IMR-90 (cell line): ENCODE measurements around the gene CCDC120. TPM values are rescaled to one million over a fixed set of nuclear protein-coding genes. Genes with fewer than 3 reads are reported as not detected.

Source experiments
- ATAC-seq: fragments of 200-7000 bp; cut with Tn5 transposase; 2 replicates; pipeline ENCODE4 v1.9.1; 2020; ENCODE audit warnings: low read depth, mild to moderate bottlenecking, moderate library complexity
- BruUV-seq: library from RNA; stranded (reverse); fragments of 400-500 nt; replicated peaks from 2 replicates; lab custom pipeline; 2021; lab: Mats Ljungman, UMichigan
- CTCF ChIA-PET: fragments of 300-600 bp; formaldehyde crosslinking; extraction: SDS; loops from one replicate; lab custom pipeline; 2021; ENCODE audit warnings: antibody characterized with exemption; lab: Yijun Ruan, JAX
- POLR2A ChIA-PET: fragments of 300-600 bp; sonication (Branson Sonifier 250); formaldehyde crosslinking; loops from one replicate; lab custom pipeline; 2022; ENCODE audit warnings: antibody characterized with exemption; ENCODE audit not compliant: unreplicated experiment; lab: Charles Lee
- DNase-seq: peaks from one replicate; pipeline ENCODE4 v3.0.0; 2013
- H2AFZ ChIP-seq: replicated peaks from 2 replicates; pipeline ENCODE3; 2013; ENCODE audit warnings: low read length, mild to moderate bottlenecking; ENCODE audit not compliant: poor library complexity
- H2AK5ac ChIP-seq: 2 replicates; pipeline ENCODE4 v1.6.1; 2013; ENCODE audit warnings: low read depth, low read length, inconsistent platforms
- H2AK9ac ChIP-seq: replicated peaks from 2 replicates; pipeline ENCODE3; 2013; ENCODE audit warnings: mild to moderate bottlenecking, low read depth, low read length, moderate library complexity; ENCODE audit not compliant: poor library complexity
- H2BK120ac ChIP-seq: 2 replicates; pipeline ENCODE4 v1.6.1; 2013; ENCODE audit warnings: low read depth, low read length, inconsistent platforms
- H2BK15ac ChIP-seq: 3 replicates; pipeline ENCODE4 v1.6.1; 2013; ENCODE audit warnings: low read depth, low read length, inconsistent platforms
- H2BK20ac ChIP-seq: 2 replicates; pipeline ENCODE4 v1.6.1; 2013; ENCODE audit warnings: low read depth, mild to moderate bottlenecking, inconsistent platforms, low read length, moderate library complexity
- H2BK5ac ChIP-seq: 2 replicates; pipeline ENCODE4 v1.6.1; 2013; ENCODE audit warnings: mild to moderate bottlenecking, low read depth, low read length, inconsistent platforms; ENCODE audit not compliant: poor library complexity, severe bottlenecking
- H3K14ac ChIP-seq: replicated peaks from 2 replicates; pipeline ENCODE4 v1.6.1; 2013; ENCODE audit warnings: low read depth, low read length, inconsistent platforms
- H3K18ac ChIP-seq: 2 replicates; pipeline ENCODE4 v1.6.1; 2013; ENCODE audit warnings: low read depth, low read length, control low read depth
- H3K23ac ChIP-seq: 2 replicates; pipeline ENCODE4 v1.6.1; 2013; ENCODE audit warnings: low read depth, low read length, inconsistent platforms
- H3K27ac ChIP-seq: 2 replicates; pipeline ENCODE4 v1.5.1; 2013; ENCODE audit warnings: mild to moderate bottlenecking, control low read depth, low read length; ENCODE audit not compliant: insufficient read depth
- H3K27me3 ChIP-seq: 2 replicates; pipeline ENCODE4 v1.6.1; 2013; ENCODE audit warnings: low read length; ENCODE audit not compliant: control insufficient read depth, insufficient read depth
- H3K36me3 ChIP-seq: 2 replicates; pipeline ENCODE4 v1.6.1; 2013; ENCODE audit warnings: low read length, mixed read lengths; ENCODE audit not compliant: control insufficient read depth, insufficient read depth
- H3K4ac ChIP-seq: 2 replicates; pipeline ENCODE4 v1.6.1; 2013; ENCODE audit warnings: low read depth, low read length, inconsistent platforms
- H3K4me1 ChIP-seq: 2 replicates; pipeline ENCODE4 v1.6.1; 2013; ENCODE audit warnings: low read length, mixed read lengths; ENCODE audit not compliant: control insufficient read depth, insufficient read depth
- H3K4me2 ChIP-seq: 2 replicates; pipeline ENCODE4 v1.6.1; 2013; ENCODE audit warnings: low read depth, mild to moderate bottlenecking, control low read depth, low read length, moderate library complexity
- H3K4me3 ChIP-seq: 2 replicates; pipeline ENCODE4 v1.5.1; 2013; ENCODE audit warnings: low read depth, mild to moderate bottlenecking, control low read depth, low read length, moderate library complexity; ENCODE audit not compliant: insufficient read depth
- H3K56ac ChIP-seq: 2 replicates; pipeline ENCODE4 v1.6.1; 2013; ENCODE audit warnings: low read length, inconsistent platforms; ENCODE audit not compliant: insufficient read depth; ENCODE audit errors: extremely low read depth
- H3K79me1 ChIP-seq, 2 experiments: 2 replicates each; pipeline ENCODE4 v1.6.1; 2013; ENCODE audit warnings: low read length in 2 of 2, inconsistent platforms in 1 of 2, low read depth in 1 of 2
- H3K9ac ChIP-seq: 2 replicates; pipeline ENCODE4 v1.6.1; 2013; ENCODE audit warnings: low read depth, low read length, control low read depth
- H3K9me1 ChIP-seq: 2 replicates; pipeline ENCODE4 v1.6.1; 2013; ENCODE audit warnings: low read length, inconsistent platforms; ENCODE audit not compliant: insufficient read depth
- H3K9me3 ChIP-seq: 2 replicates; pipeline ENCODE4 v1.6.1; 2013; ENCODE audit warnings: low read length; ENCODE audit not compliant: control insufficient read depth, insufficient read depth
- H4K20me1 ChIP-seq: 2 replicates; pipeline ENCODE4 v1.6.1; 2013; ENCODE audit warnings: low read length, inconsistent platforms; ENCODE audit not compliant: insufficient read depth
- H4K5ac ChIP-seq: 2 replicates; pipeline ENCODE4 v1.6.1; 2013; ENCODE audit warnings: mild to moderate bottlenecking, low read depth, low read length, control low read depth
- H4K8ac ChIP-seq, 2 experiments: 2 replicates each; pipeline ENCODE4 v1.6.1; 2013; ENCODE audit warnings: low read depth in 2 of 2, low read length in 2 of 2, control low read depth in 1 of 2, inconsistent platforms in 1 of 2
- H4K91ac ChIP-seq: 2 replicates; pipeline ENCODE4 v1.6.1; 2013; ENCODE audit warnings: low read depth, low read length, inconsistent platforms; ENCODE audit not compliant: insufficient read depth
- BHLHE40 ChIP-seq: fragments of 150-350 bp; IDR thresholded peaks from 2 replicates; pipeline ENCODE4 v1.6.1; 2016; ENCODE audit warnings: mild to moderate bottlenecking, low read depth, low read length
- CHD1 ChIP-seq: IDR thresholded peaks from 2 replicates; pipeline ENCODE4 v1.6.1; 2012; ENCODE audit warnings: low read depth, low read length, improper control_type of control experiment
- CTCF ChIP-seq: conservative IDR thresholded peaks from 2 replicates; pipeline ENCODE4 v1.5.1; 2012; ENCODE audit warnings: mild to moderate bottlenecking, low read depth, low read length, improper control_type of control experiment
- ELK1 ChIP-seq: fragments of 150-350 bp; IDR thresholded peaks from 2 replicates; pipeline ENCODE4 v1.6.1; 2016; ENCODE audit warnings: low read depth, mild to moderate bottlenecking, low read length, moderate library complexity, borderline replicate concordance
- FOS ChIP-seq: fragments of 150-350 bp; IDR thresholded peaks from 2 replicates; pipeline ENCODE4 v1.6.1; 2016; ENCODE audit warnings: low read depth, low read length
- MAFK ChIP-seq: IDR thresholded peaks from 2 replicates; pipeline ENCODE4 v1.6.1; 2012; ENCODE audit warnings: low read depth, low read length, improper control_type of control experiment
- MAZ ChIP-seq: IDR thresholded peaks from 2 replicates; pipeline ENCODE4 v1.6.1; 2012; ENCODE audit warnings: low read depth, mild to moderate bottlenecking, low read length, improper control_type of control experiment, moderate library complexity, borderline replicate concordance
- NFE2L2 ChIP-seq: fragments of 150-350 bp; IDR thresholded peaks from 2 replicates; pipeline ENCODE4 v1.6.1; 2016; ENCODE audit warnings: low read depth, mild to moderate bottlenecking, low read length
- POLR2A ChIP-seq: IDR thresholded peaks from 2 replicates; pipeline ENCODE4 v1.6.1; 2012; ENCODE audit warnings: mild to moderate bottlenecking, low read depth, low read length
- RAD21 ChIP-seq: IDR thresholded peaks from 2 replicates; pipeline ENCODE4 v1.6.1; 2012; ENCODE audit warnings: low read length, improper control_type of control experiment
- RCOR1 ChIP-seq: IDR thresholded peaks from 2 replicates; pipeline ENCODE4 v1.6.1; 2012; ENCODE audit warnings: mild to moderate bottlenecking, low read length, improper control_type of control experiment; ENCODE audit not compliant: insufficient replicate concordance
- WGBS, 2 experiments: methylation state at CpG; one replicate each; pipeline versions ENCODE4 v1.1.5 to v1.1.7; 2013; ENCODE audit warnings: missing lambda C conversion rate in 2 of 2; ENCODE audit not compliant: insufficient read length in 1 of 2; ENCODE audit errors: extremely low coverage in 2 of 2; 5-methylcytosine and 5-hydroxymethylcytosine counted together
- dilution Hi-C: fragments of 300-500 bp; cut with HindIII; formaldehyde crosslinking; loops from one replicate; pipeline ENCODE4 v1.14.3; 2018; ENCODE audit warnings: low sequenced_read_pairs; ENCODE audit not compliant: unreplicated experiment
- in situ Hi-C: fragments of 300-500 bp; cut with MboI; formaldehyde crosslinking; loops from 3 replicates; pipeline ENCODE4 v1.14.3; 2019; ENCODE audit warnings: low sequenced_read_pairs, inconsistent platforms, mixed read lengths
- intact Hi-C: fragments of 100-400 bp; cut with micrococcal nuclease; formaldehyde crosslinking; loops from 2 replicates; pipeline ENCODE4 v1.10.0; 2022
- polyA plus RNA-seq, 3 experiments: library from polyadenylated mRNA; depleted of rRNA; stranded (reverse); fragments of >200 nt; gene quantifications; 2 replicates each; pipeline ENCODE4 v1.2.3, GENCODE V29; 2012; ENCODE audit warnings: low replicate concordance in 1 of 3
- total RNA-seq: library from RNA; depleted of rRNA; stranded (reverse); fragments of >200 nt; gene quantifications from 2 replicates; pipeline ENCODE4 v1.2.3, GENCODE V29; 2012

CCDC120 gene
- total and polyA plus RNA-seq, 2 of the 4 experiments (the other 2 are of a cell fraction) = 0.18 to 2.0 TPM

DNA sequence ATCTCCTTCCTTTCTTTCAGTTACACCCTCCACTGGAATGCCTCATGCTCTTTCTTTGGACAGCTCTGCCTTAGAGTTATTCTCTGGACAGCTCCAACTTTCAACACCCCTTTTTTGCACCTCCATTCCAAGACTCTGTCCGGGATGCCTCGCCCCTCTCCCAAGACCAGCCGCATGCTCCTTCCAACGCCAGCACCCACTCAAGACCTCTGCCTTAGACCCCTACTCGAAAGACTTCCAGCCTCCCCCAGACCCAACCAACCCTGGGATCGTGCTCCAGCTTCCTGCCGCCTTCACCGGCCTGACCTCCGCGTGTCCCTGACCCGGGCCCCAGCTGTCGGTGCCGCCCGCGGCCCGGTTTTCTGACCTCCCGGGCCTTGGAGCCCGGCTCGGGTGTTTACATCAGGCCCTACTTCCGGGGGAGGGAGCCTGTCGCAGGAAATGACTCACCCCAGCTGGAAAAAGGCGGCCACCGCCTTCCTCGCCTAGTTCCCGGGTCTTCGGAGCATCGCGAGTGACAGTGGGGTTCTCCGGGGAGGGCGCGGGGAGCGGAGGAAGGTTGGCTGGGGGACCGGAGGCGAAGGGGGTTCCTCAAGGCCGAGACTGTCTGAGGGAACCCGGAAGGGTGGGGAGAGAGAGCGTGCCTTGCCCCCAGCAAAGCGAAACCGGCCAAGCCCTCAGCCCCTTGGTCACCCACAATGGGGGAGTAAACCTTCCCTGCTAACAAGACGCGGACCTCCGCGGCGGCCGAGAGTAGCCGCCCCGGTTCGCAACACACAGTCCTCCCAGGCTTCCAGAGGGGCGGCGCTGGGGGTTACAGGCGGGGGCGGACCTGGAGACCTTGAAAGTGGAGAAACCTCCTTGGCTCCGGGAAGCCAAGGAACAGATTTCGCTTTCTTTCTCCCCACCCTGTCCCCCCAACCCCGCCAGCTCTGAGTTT lies 21.0 kb downstream of the CCDC120 start, which contains the start of gene WDR45:
WDR45 (minus strand) TSS at position 399 of the 940 bp plus-strand sequence. CDS start 1,792 bp downstream, outside the sequence.
- Histone ChIP-seq H3K9ac (peak within 1 kb of the TSS; percentile 97), H3K9me3 (no peaks in the 10 kb centered on the region), H3K23ac (peak within 1 kb of the TSS; percentile 97; the same call in 1 of the 2 replicates), H2BK20ac (peak within 1 kb of the TSS; percentile 53; the same call in 1 of the 2 replicates), H4K8ac (peak within 1 kb of the TSS; percentile 96 to 100), H3K4me1 (peaks cover 2% of the 10 kb centered on the region; the same call in 1 of the 2 replicates), H3K4me2 (peak within 1 kb of the TSS; percentile 92), H3K27me3 (no peaks in the 10 kb centered on the region), H4K20me1 (no peaks in the 10 kb centered on the region), H3K56ac (peak within 1 kb of the TSS; percentile 76), H2BK5ac (peak within 1 kb of the TSS; percentile 89), H2BK15ac (peak within 1 kb of the TSS; percentile 87; the same call in 1 of the 3 replicates), H4K5ac (peak within 1 kb of the TSS; percentile 81), H3K18ac (peak within 1 kb of the TSS; percentile 75), H2AK5ac (peak within 1 kb of the TSS; percentile 96), H3K14ac (peak within 1 kb of the TSS; percentile 98), H4K91ac (peak within 1 kb of the TSS; percentile 93), H3K4ac (peak within 1 kb of the TSS; percentile 98), H3K36me3 (peaks cover 12% of the 10 kb centered on the region), H2AK9ac (peak within 1 kb of the TSS; percentile 98), H3K9me1 (no peaks in the 10 kb centered on the region), H3K79me1 (peaks cover 8 to 13% of the 10 kb centered on the region in 2 experiments), H3K4me3 (peak within 1 kb of the TSS; percentile 91), H3K27ac (peak within 1 kb of the TSS; percentile 99), H2BK120ac (peak within 1 kb of the TSS; percentile 18; the same call in 1 of the 2 replicates), H2AFZ (peak within 1 kb of the TSS; percentile 87)
- ATAC-seq (peak; percentile 86), DNase-seq (peak; percentile 63)
- peak; percentile 70; the same call in 1 of the 2 replicates for TF ChIP-seq MAZ
- TF ChIP-seq CHD1 = no peak
- no peak for TF ChIP-seq MAFK
- TF ChIP-seq POLR2A = peak; percentile 60; the same call in 1 of the 2 replicates
- no peak for TF ChIP-seq NFE2L2
- TF ChIP-seq FOS = peak; percentile 49
- TF ChIP-seq CTCF = no peak
- TF ChIP-seq RAD21 = no peak
- TF ChIP-seq RCOR1 = no peak
- no peak for TF ChIP-seq BHLHE40
- TF ChIP-seq ELK1 = no peak
- WGBS, 2 experiments = 17% methylated on average over 8 of the region's 55 CpGs; no CpG with 5 or more reads in 1 of the 2 experiments
- intact Hi-C loops = loop anchor here (10.0 kb wide), 1 partner anchor 85 kb away; the partner anchor contains the start of gene MAGIX
- POLR2A ChIA-PET = interaction anchor here (0.7 to 1.4 kb wide), 2 partner anchors 122 to 1077 kb away, joined by 3 to 5 read pairs; partner anchors contain the start of gene OTUD5
- in situ Hi-C loops = no loop called here
- no TSS peak for BruUV-seq
- CTCF ChIA-PET = interaction anchor here (0.6 kb wide), 1 partner anchor 82 kb away, joined by 3 read pairs; no protein-coding TSS in a partner anchor
- dilution Hi-C loops = no loop called here
